Lower lobe of right lung (tissue), 2 donors: ENCODE data around the gene LPIN3. TPM values are rescaled to one million over a fixed set of nuclear protein-coding genes. Genes with fewer than 3 reads are reported as not detected.

Experiments
- ATAC-seq, 2 donors: fragments of 200-7000 bp; cut with Tn5 transposase; one replicate each; pipeline ENCODE4 v1.9.1; 2020 to 2022; ENCODE audit warnings: mild to moderate bottlenecking in 2 of 2, moderate library complexity in 2 of 2
- DNase-seq: peaks from one replicate; pipeline ENCODE4 v3.0.0-alpha.2; 2020
- H3K27ac ChIP-seq: fragments of 200-600 bp; one replicate; pipeline ENCODE4 v1.8.0; 2022
- H3K27me3 ChIP-seq: fragments of 200-600 bp; one replicate; pipeline ENCODE4 v1.8.0; 2022; ENCODE audit warnings: low read depth
- H3K36me3 ChIP-seq: fragments of 200-600 bp; one replicate; pipeline ENCODE4 v1.8.0; 2022; ENCODE audit warnings: mild to moderate bottlenecking
- H3K4me1 ChIP-seq: fragments of 200-600 bp; one replicate; pipeline ENCODE4 v1.8.0; 2022
- H3K4me3 ChIP-seq: fragments of 200-600 bp; one replicate; pipeline ENCODE4 v1.8.0; 2022; ENCODE audit warnings: mild to moderate bottlenecking
- H3K9me3 ChIP-seq: fragments of 200-600 bp; one replicate; pipeline ENCODE4 v1.8.0; 2022
- CTCF ChIP-seq: fragments of 200-600 bp; IDR thresholded peaks from one replicate; pipeline ENCODE4 v1.8.0; 2022; ENCODE audit warnings: antibody characterized with exemption, mild to moderate bottlenecking
- intact Hi-C: fragments of 100-400 bp; cut with DNase I; formaldehyde crosslinking; loops from one replicate; pipeline ENCODE4 v1.11.0; 2022
- total RNA-seq: library from RNA; stranded (reverse); fragmentation: NEBNext Ultra II Directional; extraction: Animal tissue kit (Norgen Biotek cat#: 25700); gene quantifications from one replicate; pipeline ENCODE4 v1.2.1, GENCODE V29; 2021
- donor health status: DM: no; HTN: yes; CAD: no; lungs with severe emphysema.

The LPIN3 gene
- total RNA-seq, 1 donor from 2014 or later = 16.3 TPM

GRCh38 chr20:41386502-41387427, 46.1 kb downstream of the LPIN3 start:
- DNase-seq (peak; percentile 32), ATAC-seq (peak in 1 of 2 donors; percentile 32)
- Histone ChIP-seq H3K9me3 (no peaks in the 10 kb centered on the region), H3K4me1 (no peaks in the 10 kb centered on the region), H3K27ac (no peak overlapping the region), H3K27me3 (no peaks in the 10 kb centered on the region), H3K4me3 (no peak overlapping the region), H3K36me3 (no peaks in the 10 kb centered on the region)
- intact Hi-C loops = no loop called here
- no peak for TF ChIP-seq CTCF

- no peak for TF ChIP-seq CTCF
- intact Hi-C loops = no loop called here
- Histone ChIP-seq H3K4me1 (no peaks in the 10 kb centered on the region), H3K9me3 (no peaks in the 10 kb centered on the region), H3K4me3 (no peak overlapping the region), H3K36me3 (no peaks in the 10 kb centered on the region), H3K27ac (no peak overlapping the region), H3K27me3 (no peaks in the 10 kb centered on the region)
- DNase-seq (peak; percentile 35), ATAC-seq (no peak)
These were observed 46.8 kb downstream of the LPIN3 start for GRCh38 chr20:41387444-41387851.

GRCh38 chr20:41390889-41391288, 50.3 kb downstream of the LPIN3 start:
- Histone ChIP-seq H3K9me3 (no peaks in the 10 kb centered on the region), H3K27me3 (no peaks in the 10 kb centered on the region), H3K4me3 (no peak overlapping the region), H3K4me1 (no peaks in the 10 kb centered on the region), H3K36me3 (no peaks in the 10 kb centered on the region), H3K27ac (no peak overlapping the region)
- intact Hi-C loops = no loop called here
- no peak for DNase-seq
- no peak for TF ChIP-seq CTCF
- no peak for ATAC-seq

GRCh38 chr20:41391587-41392001, 51.0 kb downstream of the LPIN3 start:
- Histone ChIP-seq H3K36me3 (no peaks in the 10 kb centered on the region), H3K4me3 (no peak overlapping the region), H3K9me3 (no peaks in the 10 kb centered on the region), H3K27me3 (no peaks in the 10 kb centered on the region), H3K27ac (no peak overlapping the region), H3K4me1 (no peaks in the 10 kb centered on the region)
- no peak for TF ChIP-seq CTCF
- ATAC-seq = peak; percentile 27 to 52
- DNase-seq = peak; percentile 45
- intact Hi-C loops = no loop called here

- Histone ChIP-seq H3K36me3 (no peaks in the 10 kb centered on the region), H3K27me3 (no peaks in the 10 kb centered on the region), H3K4me3 (no peak overlapping the region), H3K9me3 (no peaks in the 10 kb centered on the region), H3K27ac (no peak overlapping the region), H3K4me1 (no peaks in the 10 kb centered on the region)
- no peak for TF ChIP-seq CTCF
- intact Hi-C loops = no loop called here
- ATAC-seq (no peak), DNase-seq (peak; percentile 22)
These were observed 51.7 kb downstream of the LPIN3 start for GRCh38 chr20:41392295-41392694.
